Pancreas (tissue), 10 donors: ENCODE results near the gene RACGAP1. TPM values are rescaled to one million over a fixed set of nuclear protein-coding genes. Genes with fewer than 3 reads are reported as not detected.

Source experiments
- ATAC-seq, 4 donors: fragments of 200-7000 bp; cut with Tn5 transposase; one replicate each; pipeline versions ENCODE4 v1.8.0 to v1.9.1; 2020; ENCODE audit warnings: mild to moderate bottlenecking in 4 of 4, moderate library complexity in 4 of 4
- DNase-seq, 6 donors: peaks; one replicate each; pipeline ENCODE4 v3.0.0-alpha.2; 2020
- FAIRE-seq: peaks from 2 replicates; lab custom pipeline; 2012; peaks lifted over from hg19 to GRCh38; lab: Jason Lieb, UNC
- H3K27ac ChIP-seq, 4 donors: fragments of 200-600 bp; sonication (generic); 1 replicate in 3 of 4; 2 replicates in 1 of 4; pipeline versions ENCODE4 v1.5.0 to v1.8.0; 2020
- H3K27me3 ChIP-seq, 4 donors: fragments of 200-600 bp; one replicate each; pipeline ENCODE4 v1.8.0; 2021
- H3K36me3 ChIP-seq, 3 donors: fragments of 200-600 bp; sonication (generic) in 1 of 3; one replicate each; pipeline versions ENCODE4 v1.5.0 to v1.8.0; 2020 to 2021
- H3K4me1 ChIP-seq, 3 donors: fragments of 200-600 bp; one replicate each; pipeline ENCODE4 v1.8.0; 2021
- H3K4me3 ChIP-seq, 4 donors: fragments of 200-600 bp; sonication (generic) in 2 of 4; one replicate each; pipeline versions ENCODE4 v1.5.0 to v1.8.0; 2020 to 2021
- H3K9me3 ChIP-seq, 4 donors: fragments of 200-600 bp; one replicate each; pipeline ENCODE4 v1.8.0; 2021
- CTCF ChIP-seq, 4 donors: fragments of 200-600 bp; sonication (generic) in 3 of 4; IDR thresholded peaks; one replicate each; pipeline versions ENCODE4 v1.5.0 to v1.8.0; 2021; ENCODE audit warnings: antibody characterized with exemption in 4 of 4
- WGBS, 2 donors: extraction: QIAGEN DNeasy Blood & Tissue Kit; methylation state at CpG; one replicate each; pipeline ENCODE4 v1.1.7; 2013; 5-methylcytosine and 5-hydroxymethylcytosine counted together
- intact Hi-C, 3 donors: fragments of 100-400 bp; cut with DNase I; formaldehyde crosslinking; loops; one replicate each; pipeline versions ENCODE4 v1.11.1 to v1.14.2; 2022
- polyA plus RNA-seq, 2 donors: library from polyadenylated mRNA; stranded (reverse); fragments of 200-250 nt; gene quantifications; one replicate each; pipeline ENCODE4 v1.2.3, GENCODE V29; 2013
- total RNA-seq, 6 donors: library from RNA; stranded (reverse); fragmentation: NEBNext Ultra II Directional in 4 of 6; extraction: Animal tissue kit (Norgen Biotek cat#: 25700) in 4 of 6; gene quantifications; one replicate each; pipeline versions ENCODE4 v1.2.1 to v1.2.4, GENCODE V29; 2021 to 2023
- donor health status: healthy with polysubstance abuse.
- donor health status: DM: no; HTN: no; CAD: no; lungs with moderate emphysema.
- donor health status: DM: no; HTN: no; CAD: no.
- donor health status: control.
- donor health status: control.
- donor health status: Bipolar disorder and iron deficiency.
- donor health status: DM: yes; HTN: yes; CAD: no.
- donor health status: DM: no; HTN: no; CAD: no.
- donor health status: DM: no; HTN: no; CAD: no.
- donor health status: DM: yes; HTN: yes; CAD: no.

RACGAP1 gene
- total and polyA plus RNA-seq, 8 donors = 0.72 to 6.3 (median 2.4) TPM

GRCh38 chr12:49948866-49949845 is 76.1 kb downstream of the RACGAP1 start:
- TF ChIP-seq CTCF (IDR thresholded peaks at IDR 0.05) = no peak
- no peak for DNase-seq
- H3K27me3 ChIP-seq = no peaks in the 10 kb centered on the region
- 75 to 81% methylated on average over 13 of the region's 13 CpGs for WGBS, 2 donors
- no peaks in the 10 kb centered on the region for H3K36me3 ChIP-seq
- H3K9me3 ChIP-seq = no peaks in the 10 kb centered on the region
- no peak overlapping the region for H3K27ac ChIP-seq
- no peak for FAIRE-seq
- H3K4me3 ChIP-seq = no peak overlapping the region
- intact Hi-C loops = no loop called here
- ATAC-seq = no peak
- H3K4me1 ChIP-seq = peaks cover 0 to 3% (median 0%) of the 10 kb centered on the region in 3 donors

GRCh38 chr12:49947593-49948226 is 77.6 kb downstream of the RACGAP1 start:
- no peak for TF ChIP-seq CTCF (IDR thresholded peaks at IDR 0.05)
- 60 to 66% methylated on average over 7 of the region's 7 CpGs for WGBS, 2 donors

GRCh38 chr12:49946497-49946896 is 78.8 kb downstream of the RACGAP1 start:
- no peaks in the 10 kb centered on the region for H3K27me3 ChIP-seq
- intact Hi-C loops = no loop called here
- no peak for ATAC-seq
- peaks cover 0 to 3% (median 0%) of the 10 kb centered on the region in 3 donors for H3K4me1 ChIP-seq
- no peaks in the 10 kb centered on the region for H3K9me3 ChIP-seq
- no peak for DNase-seq
- TF ChIP-seq CTCF (IDR thresholded peaks at IDR 0.05) = no peak
- H3K4me3 ChIP-seq = no peak overlapping the region
- 64 to 73% methylated on average over 3 of the region's 3 CpGs for WGBS, 2 donors
- H3K36me3 ChIP-seq = no peaks in the 10 kb centered on the region
- no peak for FAIRE-seq
- no peak overlapping the region for H3K27ac ChIP-seq

More at GRCh38 chr12:49947593-49948226, 77.6 kb downstream of the RACGAP1 start:
- no peak overlapping the region for H3K27ac ChIP-seq
- DNase-seq (no peak), FAIRE-seq (no peak), ATAC-seq (no peak)
- H3K4me3 ChIP-seq = no peak overlapping the region
- intact Hi-C loops = no loop called here
- H3K4me1 ChIP-seq = peaks cover 0 to 3% (median 0%) of the 10 kb centered on the region in 3 donors
- no peaks in the 10 kb centered on the region for H3K36me3 ChIP-seq
- no peaks in the 10 kb centered on the region for H3K27me3 ChIP-seq
- H3K9me3 ChIP-seq = no peaks in the 10 kb centered on the region

GRCh38 chr12:49946086-49946485 is 79.2 kb downstream of the RACGAP1 start:
- no peak overlapping the region for H3K27ac ChIP-seq
- ATAC-seq = no peak

More at GRCh38 chr12:49946086-49946485, 79.2 kb downstream of the RACGAP1 start:
- DNase-seq (no peak), FAIRE-seq (no peak)
- no peak overlapping the region for H3K4me3 ChIP-seq
- no peak for TF ChIP-seq CTCF (IDR thresholded peaks at IDR 0.05)
- 85 to 89% methylated on average over 9 of the region's 9 CpGs for WGBS, 2 donors
- H3K4me1 ChIP-seq = peaks cover 0 to 3% (median 0%) of the 10 kb centered on the region in 3 donors
- no peaks in the 10 kb centered on the region for H3K9me3 ChIP-seq
- no peaks in the 10 kb centered on the region for H3K27me3 ChIP-seq
- no peaks in the 10 kb centered on the region for H3K36me3 ChIP-seq
- intact Hi-C loops = no loop called here
